ENCODE data around the gene KDELR3. TPM values are rescaled to one million over a fixed set of nuclear protein-coding genes. Genes with fewer than 3 reads are reported as not detected.

Gene KDELR3
- total RNA-seq, 6 donors from 2014 or later, result 7.3 to 14.2 (median 9.7) TPM

- ATAC-seq (ENCODE audit: low FRiP score in 2 of 2), result no peak
- H3K9me3 ChIP-seq, result no peaks in the 10 kb centered on the region
- H3K27me3 ChIP-seq, result no peaks in the 10 kb centered on the region
- H3K36me3 ChIP-seq, result no peaks in the 10 kb centered on the region
- no peak for DNase-seq
- H3K4me3 ChIP-seq, result no peak overlapping the region
- no peak overlapping the region for H3K27ac ChIP-seq
- peaks cover 0 to 10% (median 5%) of the 10 kb centered on the region in 4 donors for H3K4me1 ChIP-seq
- no peak for TF ChIP-seq CTCF (IDR thresholded peaks at IDR 0.05)
- no peak for TF ChIP-seq EP300 (IDR thresholded peaks at IDR 0.05)
- no peak for TF ChIP-seq POLR2A (IDR thresholded peaks at IDR 0.05)
- TF ChIP-seq POLR2AphosphoS5 (IDR thresholded peaks at IDR 0.05), result no peak
- 87 to 88% methylated on average over 5 to 12 of the region's 12 CpGs for WGBS, 2 donors
Observed at GRCh38 chr22:38431266-38432010, 36.5 kb upstream of the KDELR3 start.

GRCh38 chr22:38432264-38432663 lies 35.6 kb upstream of the KDELR3 start:
- no peak overlapping the region for H3K27ac ChIP-seq
- H3K4me1 ChIP-seq, result peaks cover 0 to 10% (median 5%) of the 10 kb centered on the region in 4 donors
- H3K9me3 ChIP-seq, result no peaks in the 10 kb centered on the region
- DNase-seq (no peak), ATAC-seq (ENCODE audit: low FRiP score in 2 of 2) (no peak)
- H3K4me3 ChIP-seq, result no peak overlapping the region
- no peaks in the 10 kb centered on the region for H3K27me3 ChIP-seq
- 96 to 100% methylated on average over 1 of the region's 1 CpG for WGBS, 2 donors
- H3K36me3 ChIP-seq, result no peaks in the 10 kb centered on the region
- no peak for TF ChIP-seq POLR2AphosphoS5 (IDR thresholded peaks at IDR 0.05)
- TF ChIP-seq CTCF (IDR thresholded peaks at IDR 0.05), result no peak
- no peak for TF ChIP-seq EP300 (IDR thresholded peaks at IDR 0.05)
- no peak for TF ChIP-seq POLR2A (IDR thresholded peaks at IDR 0.05)

GRCh38 chr22:38433871-38434270 lies 34.0 kb upstream of the KDELR3 start:
- Histone ChIP-seq H3K27me3 (no peaks in the 10 kb centered on the region), H3K36me3 (no peaks in the 10 kb centered on the region), H3K4me3 (no peak overlapping the region), H3K27ac (no peak overlapping the region), H3K9me3 (no peaks in the 10 kb centered on the region), H3K4me1 (peaks cover 0 to 10% (median 5%) of the 10 kb centered on the region in 4 donors)
- no peak for ATAC-seq (ENCODE audit: low FRiP score in 2 of 2)
- DNase-seq, result no peak
- 79 to 93% methylated on average over 6 to 8 of the region's 8 CpGs for WGBS, 2 donors
- TF ChIP-seq POLR2AphosphoS5 (IDR thresholded peaks at IDR 0.05), result no peak
- TF ChIP-seq POLR2A (IDR thresholded peaks at IDR 0.05), result no peak
- TF ChIP-seq CTCF (IDR thresholded peaks at IDR 0.05), result no peak
- no peak for TF ChIP-seq EP300 (IDR thresholded peaks at IDR 0.05)

- 80 to 92% methylated on average over 3 to 4 of the region's 4 CpGs for WGBS, 2 donors
- Histone ChIP-seq H3K27ac (no peak overlapping the region), H3K4me3 (no peak overlapping the region), H3K36me3 (no peaks in the 10 kb centered on the region), H3K9me3 (no peaks in the 10 kb centered on the region), H3K4me1 (peaks cover 0 to under 1% (median 0%) of the 10 kb centered on the region in 4 donors), H3K27me3 (no peaks in the 10 kb centered on the region)
- ATAC-seq (ENCODE audit: low FRiP score in 2 of 2) (no peak), DNase-seq (no peak)
- no peak for TF ChIP-seq POLR2A (IDR thresholded peaks at IDR 0.05)
- no peak for TF ChIP-seq EP300 (IDR thresholded peaks at IDR 0.05)
- no peak for TF ChIP-seq POLR2AphosphoS5 (IDR thresholded peaks at IDR 0.05)
- no peak for TF ChIP-seq CTCF (IDR thresholded peaks at IDR 0.05)
Observed at GRCh38 chr22:38435010-38435409, 32.9 kb upstream of the KDELR3 start.

- Histone ChIP-seq H3K4me3 (no peak overlapping the region), H3K4me1 (no peaks in the 10 kb centered on the region), H3K27me3 (no peaks in the 10 kb centered on the region), H3K36me3 (no peaks in the 10 kb centered on the region), H3K27ac (no peak overlapping the region), H3K9me3 (no peaks in the 10 kb centered on the region)
- DNase-seq (no peak), ATAC-seq (ENCODE audit: low FRiP score in 2 of 2) (no peak)
- no peak for TF ChIP-seq POLR2A (IDR thresholded peaks at IDR 0.05)
- no peak for TF ChIP-seq EP300 (IDR thresholded peaks at IDR 0.05)
- no peak for TF ChIP-seq POLR2AphosphoS5 (IDR thresholded peaks at IDR 0.05)
- TF ChIP-seq CTCF (IDR thresholded peaks at IDR 0.05), result no peak
- WGBS, 2 donors, result 78 to 79% methylated on average over 4 of the region's 4 CpGs
Observed at GRCh38 chr22:38435965-38436364, 31.9 kb upstream of the KDELR3 start.

Measured in upper lobe of left lung (tissue), 6 donors.